ENCODE results near the gene PRKN.

The PRKN gene

DNA sequence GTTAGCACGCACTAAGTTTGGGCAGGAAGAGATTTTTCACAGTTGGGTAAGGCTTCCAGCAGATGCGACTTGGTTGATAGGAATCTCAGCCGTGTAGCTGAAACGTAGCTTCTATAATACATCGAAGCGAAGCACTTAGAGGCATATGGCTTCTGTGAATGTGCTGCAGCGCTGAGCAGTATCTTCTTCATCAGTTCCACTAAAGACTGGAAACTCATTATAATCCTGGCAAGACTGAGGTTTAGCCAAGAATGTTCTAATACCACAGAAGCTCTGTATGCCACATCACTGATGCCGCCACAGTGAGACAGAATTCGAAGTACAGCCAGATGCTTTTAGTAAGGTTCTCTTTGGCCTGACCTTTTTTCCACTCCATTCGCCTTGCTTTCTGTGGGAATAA is 773.5 kb downstream of the PRKN start:
- no peak for DNase-seq (ENCODE audit: low read depth)

DNA sequence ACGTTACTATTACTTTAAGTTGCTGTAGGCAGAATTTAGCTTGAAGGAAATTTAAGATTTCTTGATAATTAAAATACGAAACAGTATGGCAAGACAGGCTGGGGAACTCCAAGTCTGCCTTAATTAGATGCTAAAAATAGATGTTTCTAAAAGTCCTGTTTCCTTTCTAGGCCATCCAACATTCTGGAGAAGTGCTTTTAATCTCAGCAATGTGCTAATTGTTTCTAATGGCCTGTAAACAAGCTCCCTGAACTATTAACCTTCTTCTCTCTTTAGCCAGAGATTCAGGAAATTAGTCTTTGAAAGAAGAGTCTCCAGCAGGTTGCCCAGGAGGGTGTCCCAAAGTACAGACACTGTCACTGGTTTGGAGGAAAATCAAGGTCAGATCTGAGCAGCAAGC is 776.4 kb downstream of the PRKN start:
- DNase-seq (ENCODE audit: low read depth): no peak

DNA sequence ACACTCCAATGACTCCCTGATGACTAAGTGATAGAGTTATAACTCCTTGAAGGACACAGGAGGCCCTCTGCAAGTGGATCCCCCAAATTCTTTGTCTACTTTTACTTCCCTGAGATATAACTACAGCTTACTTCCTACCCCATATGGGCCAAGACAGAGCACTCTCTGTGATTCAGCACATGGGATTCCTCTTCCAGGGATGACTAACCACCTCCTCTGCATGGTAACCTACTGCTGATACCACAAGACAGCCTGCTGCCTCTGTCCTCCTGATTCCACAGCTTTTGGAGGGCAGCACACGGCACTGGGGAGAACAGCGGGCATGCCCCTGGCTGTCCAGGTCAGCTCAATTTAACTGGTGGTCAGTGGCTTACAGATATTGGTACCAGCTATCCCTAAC is 778.0 kb downstream of the PRKN start:
- no peak for DNase-seq (ENCODE audit: low read depth)

DNA sequence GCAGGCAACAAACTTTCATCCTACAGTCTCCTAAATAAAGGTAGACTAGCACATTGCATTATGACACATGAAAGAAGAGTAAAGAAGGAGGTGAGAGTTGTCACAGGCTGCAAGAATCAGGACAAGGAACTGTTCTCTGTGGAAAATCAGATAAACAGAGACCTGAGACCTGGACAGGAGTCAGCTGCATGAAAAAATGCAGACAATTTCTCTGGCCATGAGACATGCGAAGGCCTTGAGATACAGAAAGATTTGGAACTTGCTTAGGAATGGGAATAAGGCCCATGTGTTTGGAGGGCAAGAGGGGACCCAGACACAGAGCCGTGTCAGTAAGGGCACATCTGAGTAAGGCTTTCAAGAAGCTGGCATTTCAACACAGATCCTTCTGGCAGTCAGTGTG is 779.1 kb downstream of the PRKN start:
- DNase-seq (ENCODE audit: low read depth): no peak

DNA sequence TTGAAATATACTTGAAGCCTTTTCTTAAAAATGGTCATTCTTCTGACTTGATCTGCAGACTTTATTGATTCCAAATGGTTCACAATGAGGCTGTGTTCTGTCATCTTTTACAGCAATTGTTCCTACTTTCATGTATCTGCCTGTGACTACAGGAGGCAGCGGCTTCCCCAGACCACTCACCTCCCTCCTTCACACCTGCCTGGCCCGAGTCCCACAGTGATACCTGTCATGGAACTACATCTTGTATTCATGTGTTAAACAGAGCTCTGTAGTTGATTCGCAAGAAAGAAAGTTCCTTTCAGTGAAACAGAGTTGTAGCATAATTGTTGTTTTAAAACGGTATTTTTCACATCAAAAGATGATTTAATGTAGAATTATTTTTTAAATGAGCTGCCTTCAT is 780.2 kb downstream of the PRKN start:
- DNase-seq (ENCODE audit: low read depth): no peak

DNA sequence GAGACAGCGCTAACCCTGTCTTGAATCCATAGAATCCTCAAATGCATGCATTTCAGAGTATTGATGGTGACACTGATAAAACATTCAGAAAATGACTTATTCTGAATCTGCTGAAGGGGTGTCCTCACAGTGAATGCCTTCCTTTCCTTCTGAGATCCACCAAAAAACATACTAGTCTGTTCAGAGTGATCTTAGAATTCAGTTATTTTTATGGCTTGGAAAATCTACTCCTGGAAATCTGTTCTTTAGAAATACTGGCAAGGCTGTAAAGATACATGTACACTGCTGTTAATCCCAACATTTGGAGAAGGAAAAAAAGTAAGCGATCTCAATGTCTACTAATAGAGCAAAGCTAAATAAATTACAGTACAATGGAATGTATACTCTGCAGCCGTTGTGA is 781.1 kb downstream of the PRKN start:
- no peak for DNase-seq (ENCODE audit: low read depth)

DNA sequence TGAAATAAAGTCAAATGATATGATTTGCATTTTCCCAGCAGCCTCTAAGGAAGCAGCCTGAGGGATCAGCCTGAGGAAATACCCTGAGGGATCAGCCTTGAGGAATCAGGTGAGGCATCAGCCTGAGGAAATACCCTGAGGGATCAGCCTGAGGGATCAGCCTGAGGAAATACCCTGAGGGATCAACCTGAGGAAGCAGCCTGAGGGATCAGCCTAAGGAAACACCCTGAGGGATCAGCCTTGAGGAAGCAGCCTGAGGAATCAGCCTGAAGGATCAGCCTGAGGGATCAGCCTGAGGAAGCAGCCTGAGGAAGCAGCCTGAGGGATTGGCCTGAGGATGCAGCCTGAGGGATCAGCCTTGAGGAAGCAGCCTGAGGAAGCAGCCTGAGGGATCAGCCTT is 784.0 kb downstream of the PRKN start:
- DNase-seq (ENCODE audit: low read depth): no peak

DNA sequence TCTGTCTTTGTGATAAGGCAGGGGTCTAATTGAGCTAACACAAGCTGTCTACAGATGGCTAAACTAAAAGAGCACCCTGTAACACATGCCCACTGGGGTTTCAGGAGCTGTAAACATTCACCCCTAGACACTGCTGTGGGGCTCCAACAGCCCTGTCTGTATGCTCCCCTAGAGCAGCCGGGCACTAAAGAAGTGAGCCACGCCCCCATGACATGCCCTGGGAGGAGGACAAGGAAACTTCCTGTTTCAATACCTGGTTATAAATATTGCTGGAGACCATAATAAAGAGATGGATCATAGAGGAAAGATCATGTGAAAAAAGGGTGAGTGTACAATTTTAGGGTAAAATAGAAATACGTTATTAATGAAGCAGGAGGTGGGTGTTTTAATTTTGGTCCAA is 786.0 kb downstream of the PRKN start:
- DNase-seq (ENCODE audit: low read depth): no peak

DNA sequence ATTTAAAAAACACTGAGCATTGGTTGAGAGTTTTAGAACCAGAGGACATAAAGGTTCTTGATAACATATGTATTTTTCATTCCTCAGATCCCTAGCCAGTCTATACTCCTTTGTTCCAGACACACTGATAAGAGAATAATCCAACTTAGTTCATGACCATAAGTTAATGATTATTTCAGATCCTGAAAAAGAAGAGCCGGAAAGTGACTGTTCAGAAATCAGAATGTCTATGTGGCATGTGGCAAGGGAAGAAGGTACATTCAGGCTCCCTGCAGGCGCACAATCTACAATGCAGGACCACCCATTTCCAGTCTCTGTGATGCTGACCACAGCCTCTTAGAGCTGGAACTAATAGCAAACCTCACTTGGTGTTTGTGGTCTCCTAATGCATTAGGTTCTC is 787.0 kb downstream of the PRKN start:
- no peak for DNase-seq (ENCODE audit: low read depth)

DNA sequence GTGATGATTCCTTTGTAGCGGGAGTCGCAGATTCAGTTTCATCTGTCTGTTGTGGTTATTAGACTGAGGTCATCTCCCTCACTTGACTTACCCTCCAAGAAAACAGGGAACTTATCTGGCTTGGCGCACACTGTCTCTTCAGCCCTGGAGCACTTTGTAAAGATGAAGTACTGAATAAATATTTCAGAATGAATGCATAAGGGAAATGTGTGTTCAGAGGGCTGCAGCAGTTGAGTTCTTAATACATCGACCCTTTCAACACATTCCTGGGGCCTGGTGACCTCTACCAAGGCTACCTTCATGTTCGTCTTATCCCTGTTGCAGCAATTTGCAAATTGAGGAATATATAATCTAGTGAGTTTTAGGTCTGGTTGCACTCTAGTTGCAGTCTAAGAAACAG is 801.2 kb downstream of the PRKN start:
- no peak for DNase-seq (ENCODE audit: low read depth)

DNA sequence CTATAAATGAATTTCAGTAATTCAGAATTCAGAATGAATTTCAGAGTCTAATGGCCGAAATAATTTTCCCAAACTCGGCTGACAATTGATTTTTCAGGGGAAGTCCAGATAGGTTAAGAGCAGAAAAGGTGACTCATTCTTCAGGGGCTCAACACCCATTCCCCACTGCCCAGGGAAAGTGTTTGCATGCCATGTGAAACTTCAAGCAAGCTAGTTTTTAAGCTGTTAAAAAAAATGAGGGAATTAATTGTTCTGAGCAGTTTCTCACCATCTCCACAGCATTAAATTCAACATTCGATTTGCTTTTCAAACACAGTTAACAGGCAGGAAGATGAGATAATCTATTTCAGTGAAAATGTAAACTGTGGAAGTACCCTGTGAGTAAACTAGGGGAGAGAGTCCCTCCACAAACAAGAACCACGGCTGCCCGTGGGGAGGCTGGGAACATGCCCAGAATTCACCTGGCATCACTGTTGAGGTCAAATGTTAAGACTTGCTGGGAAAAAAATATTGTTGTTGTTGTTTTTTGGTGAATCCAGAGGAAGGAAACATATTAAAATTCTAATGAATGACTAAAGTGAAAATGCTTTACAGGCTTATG is 803.0 kb downstream of the PRKN start:
- DNase-seq (ENCODE audit: low read depth): no peak

DNA sequence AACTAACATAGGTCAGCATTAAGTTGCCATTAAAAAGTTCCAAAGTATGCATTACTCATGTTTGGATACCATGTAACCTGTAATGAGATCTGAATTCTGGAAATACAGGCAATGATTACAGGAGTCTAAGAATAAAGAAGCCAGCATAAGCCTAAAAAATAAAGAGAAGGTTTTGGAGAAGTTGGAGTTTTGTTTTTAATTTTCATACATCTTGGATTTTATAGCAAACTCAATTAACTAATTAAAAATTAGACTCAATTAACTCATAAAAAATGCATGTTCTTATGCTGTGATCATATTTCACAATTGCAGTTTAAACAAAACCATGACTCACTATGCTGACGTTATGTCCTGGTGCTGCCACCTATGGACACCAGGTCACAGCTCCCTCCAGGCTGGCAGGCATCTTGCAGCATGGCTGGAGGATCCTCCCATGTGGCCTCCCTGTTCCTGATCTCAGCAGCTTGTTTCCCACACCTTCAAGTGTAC is 804.9 kb downstream of the PRKN start:
- DNase-seq (ENCODE audit: low read depth): no peak

DNA sequence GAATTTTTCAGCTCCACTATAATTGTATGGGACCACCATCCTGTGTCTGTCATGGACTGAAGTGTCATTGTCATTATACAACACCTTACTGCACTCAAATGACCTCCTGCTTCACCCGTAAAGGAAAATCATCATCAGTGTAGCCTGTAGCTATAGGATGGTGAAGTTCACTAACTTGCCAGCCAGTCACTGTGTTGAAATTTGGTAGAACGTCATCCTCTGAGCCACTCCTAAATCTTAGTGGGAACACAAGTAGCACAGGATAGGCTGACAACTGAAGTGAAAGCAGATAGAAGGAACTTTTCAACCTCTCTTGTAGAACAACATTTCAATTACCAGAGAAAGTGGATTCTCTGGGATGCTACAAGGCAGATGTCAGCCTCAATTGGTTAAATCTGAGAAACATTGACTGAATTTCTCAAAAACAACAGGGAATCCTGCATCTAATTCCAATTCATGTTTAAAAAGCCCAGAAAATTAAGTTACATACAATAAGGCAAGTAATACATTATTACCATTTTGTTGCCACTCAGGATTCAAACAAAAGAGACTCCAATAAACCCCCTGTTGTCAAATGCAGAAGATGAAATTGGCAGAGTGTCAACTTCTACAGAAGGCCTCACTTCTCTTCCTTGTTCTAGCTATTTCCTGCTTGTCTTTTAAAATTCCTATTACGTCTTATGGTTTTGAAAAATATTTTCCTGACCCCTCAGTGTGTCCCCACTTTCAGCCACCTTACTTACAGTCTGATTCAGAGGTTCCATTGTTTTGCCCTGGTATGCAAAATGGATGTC is 805.8 kb downstream of the PRKN start:
- DNase-seq (ENCODE audit: low read depth): no peak

DNA sequence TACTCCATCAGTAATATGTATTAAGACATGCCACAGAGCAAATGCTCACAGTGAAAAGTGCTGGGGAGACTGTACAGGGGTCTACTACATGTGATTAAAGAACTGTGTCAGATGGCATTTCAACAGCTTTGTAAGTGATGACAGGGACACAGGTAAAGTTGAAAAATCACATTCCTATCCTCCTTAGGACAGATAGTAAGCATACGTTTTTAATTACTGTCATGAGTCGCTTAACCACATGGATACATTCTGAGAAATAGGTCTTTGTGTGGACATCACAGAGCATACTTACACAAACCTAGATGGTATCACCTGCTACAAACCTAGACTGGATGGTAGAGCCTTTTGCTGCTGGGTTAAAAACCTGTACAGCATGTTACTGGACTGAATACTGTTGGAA is 807.9 kb downstream of the PRKN start:
- no peak for DNase-seq (ENCODE audit: low read depth)

DNA sequence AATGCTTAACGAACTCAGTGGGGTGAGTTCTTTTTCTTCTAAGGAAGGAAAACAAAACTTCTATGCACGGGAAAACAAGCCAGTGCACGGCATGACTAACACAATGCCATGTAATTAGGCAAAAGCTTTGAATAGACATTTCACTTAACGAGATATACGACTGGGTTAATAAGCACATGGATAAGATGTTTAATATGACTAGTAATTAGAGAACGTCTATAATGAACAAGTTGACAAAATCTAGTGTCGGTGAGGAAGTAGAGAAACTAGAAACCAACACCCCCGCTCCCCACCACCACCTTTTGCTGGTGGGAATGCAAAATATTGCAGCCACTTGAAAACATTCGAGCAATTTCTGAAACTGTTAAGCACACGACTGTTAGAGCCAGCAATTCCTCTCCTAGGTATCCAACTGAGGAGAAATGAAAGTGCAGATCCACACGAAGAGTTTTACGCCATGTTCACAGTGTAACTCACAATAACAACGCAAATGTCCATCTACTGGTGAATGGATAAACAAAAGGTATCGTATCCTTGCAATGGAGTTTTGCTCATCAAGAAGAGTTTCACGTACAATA is 808.8 kb downstream of the PRKN start:
- no peak for DNase-seq (ENCODE audit: low read depth)

DNA sequence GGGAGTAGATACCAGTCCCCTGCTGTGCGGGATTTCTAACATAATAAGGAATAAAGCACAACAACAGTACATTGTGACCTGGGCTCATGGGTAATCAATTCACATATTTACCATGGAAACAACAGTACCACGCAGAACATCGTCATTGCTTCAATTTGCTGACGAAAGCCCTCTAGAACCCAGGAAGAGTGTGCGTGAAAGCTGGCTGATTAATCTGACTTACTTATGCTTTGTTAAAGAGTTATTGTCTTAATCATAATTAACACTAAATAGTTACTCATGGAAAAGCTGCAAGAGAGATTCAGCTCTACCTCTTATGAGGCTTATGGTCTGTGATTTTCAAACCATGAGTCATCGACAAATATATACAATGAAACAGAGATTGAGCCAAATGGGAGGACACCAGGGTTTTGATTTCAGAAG is 809.4 kb downstream of the PRKN start:
- DNase-seq (ENCODE audit: low read depth): no peak

DNA sequence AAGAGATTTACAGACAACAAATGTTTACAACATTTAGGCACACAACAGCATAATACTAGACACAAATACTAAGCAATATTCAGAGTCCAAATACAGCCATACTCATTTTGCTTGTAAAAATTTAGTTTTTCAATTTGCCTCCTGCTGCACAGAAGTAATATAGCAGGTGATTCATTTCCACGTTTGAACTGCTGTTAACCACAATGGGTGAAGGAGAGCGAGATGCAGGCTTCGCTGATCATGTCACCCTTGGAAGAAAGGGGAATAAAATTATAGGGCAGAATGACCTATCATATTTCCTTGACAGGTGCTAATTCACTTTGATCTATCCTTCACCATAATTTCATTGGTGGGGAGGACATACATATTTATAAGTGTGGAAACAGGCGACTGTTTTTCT is 809.9 kb downstream of the PRKN start:
- DNase-seq (ENCODE audit: low read depth): no peak

DNA sequence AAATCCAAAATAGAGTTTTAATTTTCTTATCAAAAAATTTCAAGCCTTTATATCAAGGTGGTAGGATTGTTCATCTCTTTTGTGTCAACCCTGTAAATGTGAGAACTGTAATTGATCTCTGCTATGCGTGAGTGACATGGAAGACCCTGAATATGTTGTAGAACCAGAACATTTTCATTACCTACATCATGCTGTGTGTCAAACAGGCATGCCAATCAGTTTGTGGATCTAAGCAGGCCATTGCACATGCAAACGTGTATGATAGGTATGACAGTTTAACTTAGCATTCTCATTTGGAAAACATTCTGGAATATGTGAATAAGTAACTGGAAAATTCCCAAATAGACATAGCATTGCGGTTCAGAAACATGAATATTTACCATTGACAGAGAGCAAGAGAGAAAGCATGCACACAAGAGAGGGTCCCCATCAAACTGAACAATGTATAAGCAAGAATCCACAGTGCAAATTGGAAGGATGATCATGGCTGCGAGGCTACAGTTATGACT is 812.1 kb downstream of the PRKN start:
- no peak for DNase-seq (ENCODE audit: low read depth)

DNA sequence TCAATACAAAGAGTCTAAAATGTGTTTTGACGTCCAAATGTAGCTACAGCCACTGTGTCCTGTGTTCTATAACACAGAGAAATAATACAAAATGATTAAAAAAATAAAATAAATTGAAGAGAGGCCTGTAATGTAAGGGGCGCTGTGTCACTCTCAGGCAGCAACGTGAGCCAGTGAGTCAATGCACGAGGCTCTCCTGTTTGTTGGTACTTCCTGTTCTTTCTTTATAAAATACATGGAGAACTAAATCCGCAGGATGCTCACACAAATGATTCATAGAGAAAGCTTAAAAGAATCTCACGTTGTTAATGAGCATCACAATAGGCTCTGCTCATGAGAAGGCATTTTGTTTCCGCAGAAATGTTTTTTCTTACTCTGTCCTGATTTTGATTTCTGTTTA is 818.7 kb downstream of the PRKN start:
- no peak for DNase-seq (ENCODE audit: low read depth)

DNA sequence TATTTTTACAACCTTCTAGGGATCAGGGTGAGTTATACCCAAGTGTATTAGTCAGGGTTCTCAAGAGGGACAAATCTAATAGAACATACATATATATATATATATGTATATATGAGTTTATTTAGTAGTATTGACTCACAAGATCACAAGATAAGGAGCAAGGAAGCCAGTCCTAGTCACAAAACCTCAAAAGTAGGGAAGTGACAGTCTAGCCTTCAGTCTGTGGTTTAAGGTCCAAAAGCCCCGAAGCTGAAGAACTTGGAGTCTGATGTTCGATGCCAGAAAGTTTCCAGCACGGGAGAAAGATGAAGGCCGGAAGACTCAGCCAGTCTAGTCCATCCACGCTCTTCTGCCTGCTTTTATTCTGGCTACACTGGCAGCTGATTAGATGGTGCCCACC is 821.0 kb downstream of the PRKN start:
- DNase-seq (ENCODE audit: low read depth): no peak

DNA sequence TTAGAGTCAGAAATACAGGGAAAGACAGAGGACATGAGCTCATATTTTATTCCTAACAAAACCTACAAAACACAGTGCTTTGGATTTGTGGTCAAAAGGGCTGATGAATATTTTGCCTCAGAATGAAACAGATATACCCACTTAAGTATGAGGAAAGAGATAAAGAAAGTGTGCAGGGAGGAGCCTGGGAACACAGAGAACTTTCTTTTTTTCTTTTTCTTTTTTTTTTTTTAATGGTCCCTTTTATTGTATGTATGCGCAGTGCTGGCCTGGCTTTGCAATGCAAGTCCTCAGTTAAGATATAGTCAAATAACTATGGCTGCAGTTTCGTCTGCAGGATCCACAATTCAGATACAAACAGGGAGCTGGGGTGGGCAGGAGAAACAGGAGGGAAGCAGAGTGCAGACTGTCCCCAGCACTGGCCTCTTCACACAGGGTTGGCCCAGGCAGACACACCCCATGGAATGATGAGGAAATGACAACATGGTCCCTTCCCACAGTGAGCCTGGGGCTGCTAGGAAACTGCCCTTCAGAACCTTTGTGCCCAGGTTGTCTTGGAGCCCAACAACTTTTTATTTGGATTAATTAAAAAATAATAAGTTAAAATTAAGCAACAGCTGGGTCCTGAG is 823.9 kb downstream of the PRKN start:
- no peak for DNase-seq (ENCODE audit: low read depth)

DNA sequence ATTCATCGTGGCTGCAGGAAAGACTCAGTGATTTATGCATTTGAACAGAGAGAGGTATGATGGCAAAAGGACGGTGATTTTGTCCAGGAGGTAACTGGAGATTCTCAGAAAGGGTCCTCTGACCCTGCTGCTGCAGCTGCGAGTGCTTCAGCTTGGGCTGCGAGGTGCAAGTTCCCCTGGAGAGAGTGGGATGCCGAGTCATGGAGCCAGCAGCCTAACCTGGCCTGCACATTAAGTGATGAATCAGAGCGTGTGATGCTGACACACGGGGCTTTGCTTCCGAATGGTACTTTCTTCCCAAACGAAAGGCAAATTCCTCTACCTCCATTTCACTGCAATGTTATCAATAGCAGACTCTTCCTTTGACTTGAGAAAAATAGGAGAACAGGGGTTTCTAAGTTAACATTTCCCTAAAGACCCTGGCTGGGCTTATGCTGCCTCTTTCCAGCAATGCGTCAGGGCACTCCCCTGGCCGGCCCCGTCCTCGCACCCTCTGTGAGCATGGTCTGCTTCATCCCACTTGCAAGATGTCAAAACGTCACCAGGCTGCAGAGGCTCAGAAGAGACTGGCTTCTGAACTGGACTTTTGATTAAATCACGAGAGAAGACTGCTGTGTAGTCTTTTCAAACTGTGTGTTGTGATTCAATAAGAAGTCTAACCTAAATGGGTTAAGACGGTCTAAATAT is 825.7 kb downstream of the PRKN start:
- DNase-seq (ENCODE audit: low read depth): no peak
